Hepatocyte (in vitro differentiated cells): ENCODE measurements around the gene TMEM209.

Experiments used
- EZH2 ChIP-seq: fragments of 200-600 bp; sonication (generic); IDR thresholded peaks from 2 replicates; pipeline ENCODE4 v1.6.1; 2016; ENCODE audit warnings: antibody characterized with exemption, mild to moderate bottlenecking, borderline replicate concordance
- EZH2phosphoT487 ChIP-seq: fragments of 200-600 bp; sonication (generic); IDR thresholded peaks from one replicate; pipeline ENCODE4 v1.6.1; 2018; ENCODE audit warnings: antibody characterized with exemption, mild to moderate bottlenecking, low read depth, moderate library complexity; ENCODE audit not compliant: unreplicated experiment, severe bottlenecking
- TF ChIP-seq, protein P1 (sequence below): fragments of 200-600 bp; sonication (generic); IDR thresholded peaks from 2 replicates; pipeline ENCODE4 v1.5.1; 2016; ENCODE audit warnings: antibody characterized with exemption, mild to moderate bottlenecking; ENCODE audit not compliant: poor library complexity

DNA sequence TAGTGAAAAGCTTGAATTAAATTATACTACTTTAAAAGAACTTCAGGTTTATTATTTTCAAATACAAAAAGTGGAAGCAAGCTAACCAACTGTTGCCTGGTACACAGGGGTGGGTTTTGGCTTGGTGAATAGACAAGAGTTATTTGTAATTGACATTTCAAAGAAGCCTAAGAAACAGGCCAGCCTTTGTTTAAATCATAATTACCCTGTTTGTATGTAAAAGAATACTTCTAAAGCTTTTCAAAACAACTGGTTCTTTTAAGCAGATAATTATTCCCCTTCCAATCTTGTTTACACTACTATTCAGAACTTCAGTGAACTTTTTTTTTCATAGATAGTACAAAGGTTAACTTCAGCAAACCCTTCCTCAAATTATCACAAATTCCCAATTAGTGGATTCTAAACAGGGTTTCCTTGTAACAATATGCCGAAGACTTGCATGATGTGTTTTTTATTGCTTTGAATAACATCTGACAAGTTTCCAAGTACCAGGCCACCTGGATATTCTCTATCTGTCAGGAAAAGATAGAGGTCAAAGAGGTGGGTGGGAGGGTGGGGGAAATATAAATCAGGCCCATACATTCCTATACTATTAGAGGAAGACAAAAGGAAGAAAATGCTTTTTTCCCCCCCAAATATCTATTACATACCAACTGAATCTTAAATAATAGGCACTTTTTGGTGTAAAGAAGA lies 22.8 kb upstream of the TMEM209 start:
- TF ChIP-seq, protein P1, sequence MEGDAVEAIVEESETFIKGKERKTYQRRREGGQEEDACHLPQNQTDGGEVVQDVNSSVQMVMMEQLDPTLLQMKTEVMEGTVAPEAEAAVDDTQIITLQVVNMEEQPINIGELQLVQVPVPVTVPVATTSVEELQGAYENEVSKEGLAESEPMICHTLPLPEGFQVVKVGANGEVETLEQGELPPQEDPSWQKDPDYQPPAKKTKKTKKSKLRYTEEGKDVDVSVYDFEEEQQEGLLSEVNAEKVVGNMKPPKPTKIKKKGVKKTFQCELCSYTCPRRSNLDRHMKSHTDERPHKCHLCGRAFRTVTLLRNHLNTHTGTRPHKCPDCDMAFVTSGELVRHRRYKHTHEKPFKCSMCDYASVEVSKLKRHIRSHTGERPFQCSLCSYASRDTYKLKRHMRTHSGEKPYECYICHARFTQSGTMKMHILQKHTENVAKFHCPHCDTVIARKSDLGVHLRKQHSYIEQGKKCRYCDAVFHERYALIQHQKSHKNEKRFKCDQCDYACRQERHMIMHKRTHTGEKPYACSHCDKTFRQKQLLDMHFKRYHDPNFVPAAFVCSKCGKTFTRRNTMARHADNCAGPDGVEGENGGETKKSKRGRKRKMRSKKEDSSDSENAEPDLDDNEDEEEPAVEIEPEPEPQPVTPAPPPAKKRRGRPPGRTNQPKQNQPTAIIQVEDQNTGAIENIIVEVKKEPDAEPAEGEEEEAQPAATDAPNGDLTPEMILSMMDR: no peak
- TF ChIP-seq EZH2phosphoT487 (no peak), EZH2 (no peak)
